Stimulated activated CD8-positive, alpha-beta memory T cell treated with anti-CD3 and anti-CD28 coated beads, Interleukin-7, amount 100 ng/mL, for 4 hours (primary cell): ENCODE results near the gene KCNIP1.

Experiments used
- DNase-seq, 2 donors: peaks; one replicate each; pipeline ENCODE4 v3.0.0-alpha.2; 2020; ENCODE audit warnings: low read depth in 2 of 2

KCNIP1 gene

DNA sequence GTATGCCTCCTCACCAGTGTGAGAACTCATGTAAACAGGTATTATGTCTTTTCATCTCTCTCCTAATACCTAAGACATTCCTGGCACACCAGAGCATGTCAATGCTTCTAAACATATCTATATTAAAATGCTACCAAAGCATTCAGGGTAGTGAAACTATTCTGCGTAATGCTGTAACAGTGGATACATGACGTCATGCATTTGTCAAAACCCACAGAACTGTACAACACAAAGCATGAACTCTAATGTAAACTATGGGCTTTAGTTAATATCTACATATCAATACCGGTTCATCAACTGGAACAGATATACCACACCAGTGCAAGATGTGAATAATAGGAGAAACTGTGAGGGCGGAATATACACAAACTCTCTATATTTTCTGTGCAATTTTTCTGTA lies 207.5 kb downstream of the KCNIP1 start:
- no peak for DNase-seq

GRCh38 chr5:170715141-170715540 lies 211.3 kb downstream of the KCNIP1 start:
- DNase-seq = no peak

DNA sequence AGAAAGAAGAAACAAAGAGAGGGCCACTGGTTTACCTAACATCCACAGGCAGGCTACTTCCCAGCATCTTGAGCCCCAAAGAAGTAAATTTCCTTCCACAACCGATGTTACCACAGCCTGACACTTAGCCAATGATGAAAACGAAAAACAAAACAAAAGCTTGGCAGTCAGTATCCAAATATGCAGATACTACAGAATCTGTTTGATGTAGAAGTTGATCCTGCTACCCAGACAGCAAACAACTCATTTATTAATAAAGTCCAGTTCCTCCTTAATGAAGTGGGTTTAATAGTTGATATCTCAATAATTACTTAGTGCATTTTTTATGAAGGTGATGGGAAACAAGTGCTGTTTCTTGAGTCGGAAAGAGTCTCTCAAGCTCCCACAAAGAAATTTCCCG lies 212.6 kb downstream of the KCNIP1 start:
- DNase-seq = no peak

DNA sequence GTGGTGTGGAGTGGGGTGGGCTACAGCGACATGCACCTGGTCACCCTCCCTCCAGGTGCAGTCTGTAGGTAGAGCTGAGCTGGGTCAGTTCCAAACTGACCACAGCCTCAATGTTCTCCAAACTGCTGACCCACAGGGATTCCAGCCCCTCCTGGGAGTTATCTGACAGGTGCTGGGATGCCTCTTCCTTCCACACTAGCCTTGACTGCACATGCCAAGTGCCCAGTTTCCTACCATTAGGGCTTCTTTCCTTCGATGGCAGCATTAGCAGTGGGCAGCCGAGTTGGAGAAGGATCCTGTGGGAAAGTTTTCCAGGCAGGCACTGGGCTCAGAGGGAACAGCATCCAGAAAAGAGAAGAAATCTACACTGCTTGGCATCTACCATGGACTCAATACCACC lies 215.7 kb downstream of the KCNIP1 start:
- DNase-seq = no peak

GRCh38 chr5:170720179-170720578 lies 216.4 kb downstream of the KCNIP1 start:
- no peak for DNase-seq

DNA sequence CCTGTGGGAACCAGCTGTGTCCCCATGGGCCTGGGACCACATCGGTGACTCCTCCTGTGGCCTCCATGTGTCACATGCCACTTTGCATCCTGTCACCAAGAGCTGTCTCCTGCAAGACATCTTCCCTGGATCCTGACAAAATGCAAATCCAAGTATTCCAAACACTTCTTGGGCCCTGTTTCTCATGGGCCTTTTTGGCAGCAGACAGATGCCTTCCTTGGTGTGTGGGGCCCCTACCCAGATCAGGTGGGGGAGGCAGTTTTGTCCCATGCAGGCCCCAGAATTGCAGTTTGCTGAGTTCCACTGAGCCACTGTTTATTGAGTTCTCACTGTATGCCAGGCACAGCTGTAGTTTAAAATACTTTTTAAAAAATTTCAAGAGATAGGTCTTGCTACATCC lies 217.2 kb downstream of the KCNIP1 start:
- DNase-seq = no peak

GRCh38 chr5:170721681-170722080 lies 217.9 kb downstream of the KCNIP1 start:
- DNase-seq = no peak

DNA sequence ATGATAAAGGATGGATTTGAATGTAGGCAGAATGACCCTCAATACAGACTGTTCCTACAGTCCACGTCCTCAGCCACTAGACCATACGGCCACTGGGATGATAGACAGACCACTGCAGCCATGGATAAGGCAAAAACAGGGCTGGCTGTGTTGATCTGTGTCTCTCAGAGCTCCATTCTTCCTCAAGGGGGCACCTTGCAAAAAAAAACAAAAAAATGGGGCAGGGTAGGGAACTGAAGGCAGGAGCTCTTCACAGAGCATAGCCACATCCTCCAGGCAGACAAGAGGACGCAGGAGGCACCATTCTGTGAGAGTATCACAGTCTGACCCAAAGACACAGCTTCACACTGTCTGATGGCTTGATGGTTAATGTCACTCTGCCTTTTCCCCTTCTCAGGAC lies 218.5 kb downstream of the KCNIP1 start:
- DNase-seq = no peak

- DNase-seq = no peak
Observed at GRCh38 chr5:170731052-170731451, 227.2 kb downstream of the KCNIP1 start.

- no peak for DNase-seq
Observed at GRCh38 chr5:170732685-170733084, 228.9 kb downstream of the KCNIP1 start.

GRCh38 chr5:170736966-170737365 lies 233.1 kb downstream of the KCNIP1 start:
- DNase-seq = no peak

DNA sequence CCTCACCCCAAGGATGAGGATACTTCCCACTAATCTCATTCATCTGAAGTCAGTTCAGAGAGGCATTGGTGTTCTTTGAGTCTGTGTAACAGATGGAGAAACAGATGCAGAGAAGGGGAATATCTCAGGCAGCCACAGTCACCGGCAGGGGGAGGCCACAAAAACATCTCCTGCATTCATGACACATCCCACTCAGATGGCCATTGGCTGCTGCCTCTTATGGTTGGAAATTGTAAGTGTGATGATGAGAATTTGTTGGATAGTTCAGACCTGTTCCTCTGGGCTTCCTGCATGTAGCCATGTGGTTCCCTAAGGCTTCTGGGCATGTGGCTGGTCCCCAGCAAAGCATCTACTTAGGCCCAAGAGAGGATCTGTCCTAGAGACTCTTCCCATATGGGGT lies 233.8 kb downstream of the KCNIP1 start:
- no peak for DNase-seq

- no peak for DNase-seq
Observed at GRCh38 chr5:170738840-170739239, 235.0 kb downstream of the KCNIP1 start.

GRCh38 chr5:170739446-170739845 lies 235.6 kb downstream of the KCNIP1 start:
- no peak for DNase-seq

GRCh38 chr5:170740551-170741205 lies 236.9 kb downstream of the KCNIP1 start:
- no peak for DNase-seq

- no peak for DNase-seq
Observed at GRCh38 chr5:170741801-170742200, 238.0 kb downstream of the KCNIP1 start.

DNA sequence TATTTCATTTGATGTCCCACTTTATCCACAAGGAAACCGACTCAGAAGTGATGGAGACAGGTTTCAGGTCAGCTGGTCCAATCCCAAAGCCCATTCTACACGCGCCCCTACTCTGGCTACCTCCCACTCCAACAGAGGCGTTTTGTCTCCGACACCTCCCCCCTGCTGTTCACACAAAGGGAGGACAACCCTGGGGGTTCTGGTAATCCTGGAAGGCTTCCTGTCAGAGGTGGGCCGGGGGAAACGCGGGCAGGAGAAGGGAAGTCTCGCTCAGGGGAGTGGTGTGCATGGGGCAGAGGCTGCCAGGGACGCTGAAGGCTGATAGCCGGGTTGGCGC lies 240.0 kb downstream of the KCNIP1 start:
- no peak for DNase-seq

GRCh38 chr5:170745481-170746071 lies 241.8 kb downstream of the KCNIP1 start:
- DNase-seq = no peak

DNA sequence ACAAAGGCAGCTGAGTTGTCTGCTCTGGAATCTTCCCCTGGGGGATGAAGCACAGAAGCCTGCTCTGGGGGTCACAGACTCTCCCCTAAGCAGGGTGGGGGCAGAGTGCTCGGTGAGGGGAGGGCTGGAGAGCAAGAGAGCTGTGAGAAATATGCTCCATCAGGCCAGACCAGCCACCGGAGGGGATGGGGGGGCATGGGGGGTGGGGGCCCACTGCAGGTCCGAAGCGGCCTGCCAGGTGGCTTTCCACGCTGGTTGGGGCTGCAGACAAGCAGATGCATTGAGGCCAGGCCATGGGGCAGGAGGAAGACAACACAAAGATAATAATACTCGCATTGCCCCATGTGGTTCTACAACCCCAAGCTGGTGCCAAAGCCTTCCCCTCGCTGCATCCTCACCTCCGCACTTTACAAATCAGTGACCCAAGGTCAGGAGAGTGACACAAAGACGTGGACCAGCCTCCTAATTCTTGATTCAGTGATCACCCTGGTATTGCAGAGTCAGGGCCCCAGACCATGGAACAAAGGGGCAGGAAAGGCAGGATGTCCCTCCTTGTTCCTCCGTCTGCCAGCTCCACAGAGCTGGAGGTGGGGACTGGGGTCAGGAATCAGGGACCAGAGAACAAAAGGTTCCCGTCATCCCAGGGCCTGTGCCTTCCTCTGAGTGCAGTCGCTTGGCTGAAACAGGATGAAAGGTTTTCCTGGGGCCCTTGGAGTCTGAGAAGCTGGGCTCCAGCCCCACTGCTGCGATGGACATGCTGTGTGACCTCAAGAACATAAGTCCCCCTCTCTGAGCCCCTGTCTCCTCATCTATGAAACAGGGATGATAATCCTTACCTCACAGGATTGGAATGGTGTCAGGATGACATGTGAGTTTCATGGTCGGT lies 242.5 kb downstream of the KCNIP1 start:
- no peak for DNase-seq

DNA sequence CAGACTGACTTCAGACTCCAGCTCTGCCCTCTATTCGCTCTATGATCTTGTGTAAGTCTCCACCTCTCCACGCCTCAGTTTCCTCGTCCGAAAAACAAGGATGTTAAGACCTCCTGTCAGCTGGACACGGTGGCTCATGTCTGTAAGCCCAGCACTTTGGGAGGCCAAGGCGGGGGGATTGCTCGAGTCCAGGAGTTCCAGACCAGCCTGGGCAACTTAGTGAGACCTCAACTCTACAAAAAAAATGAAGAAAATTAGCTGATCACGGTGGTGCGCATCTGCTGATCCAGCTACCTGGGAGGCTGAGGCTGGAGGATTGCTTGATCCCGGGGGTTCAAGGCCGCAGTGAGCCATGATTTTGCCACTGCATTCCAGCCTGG lies 243.1 kb downstream of the KCNIP1 start:
- no peak for DNase-seq

- no peak for DNase-seq
Observed at GRCh38 chr5:170747357-170747756, 243.5 kb downstream of the KCNIP1 start.

GRCh38 chr5:170747851-170748250 lies 244.0 kb downstream of the KCNIP1 start:
- no peak for DNase-seq

DNA sequence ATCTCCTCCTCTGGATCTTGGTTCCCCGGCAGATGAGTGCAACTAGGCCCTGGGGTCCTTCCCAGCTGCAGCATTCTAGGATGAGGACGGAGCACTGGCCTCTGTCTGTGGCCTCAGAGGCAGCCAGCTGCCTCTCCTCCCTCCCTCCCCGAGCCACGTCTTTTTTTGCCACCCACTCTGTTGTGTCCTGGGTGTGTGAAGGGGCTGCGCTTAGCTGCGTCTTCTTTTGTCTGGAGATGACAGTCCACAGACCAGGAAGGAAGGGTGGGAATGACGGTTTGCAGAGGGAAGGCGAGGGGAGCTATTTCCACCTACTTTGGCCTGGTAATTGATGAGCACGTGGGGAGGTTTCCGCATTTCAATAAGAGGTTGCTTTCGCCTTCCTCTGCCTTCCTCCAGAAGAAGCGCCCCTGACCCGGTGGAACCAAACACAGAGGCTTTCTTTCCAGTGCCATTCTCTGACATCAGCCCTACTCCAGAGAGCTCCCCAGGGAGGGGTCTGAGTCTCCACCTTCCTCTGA lies 245.2 kb downstream of the KCNIP1 start:
- DNase-seq = no peak
